ENCODE results near the gene AUTS2.

- TF ChIP-seq GATA2 (IDR thresholded peaks at IDR 0.05; ENCODE audit: low read depth, low read length) (no peak), GATA3 (IDR thresholded peaks at IDR 0.05; ENCODE audit: low read depth, low read length) (no peak)
Observed at GRCh38 chr7:70008466-70008865, 410.2 kb downstream of the AUTS2 start.
